Endothelial cell (in vitro differentiated cells): ENCODE results near the gene TMCO6. TPM values are rescaled to one million over a fixed set of nuclear protein-coding genes. Genes with fewer than 3 reads are reported as not detected.
A peak's percentile ranks its signal among the peaks of the same experiment; 100 is the strongest.
"Not testable (repeated sequence)": the region's sequence is repeated elsewhere in the genome, so short reads cannot be mapped to it uniquely, and the experiment has no call there.

Source experiments
- DNase-seq: peaks from one replicate; pipeline ENCODE4 v3.0.0; 2021; ENCODE audit warnings: low spot score
- H3K27ac Mint-ChIP-seq: one replicate; pipeline ENCODE4 v1.8.0; 2021; ENCODE audit warnings: mixed read lengths, inconsistent platforms; ENCODE audit not compliant: unreplicated experiment
- H3K27me3 Mint-ChIP-seq: one replicate; pipeline ENCODE4 v1.8.0; 2021; ENCODE audit warnings: mild to moderate bottlenecking, moderate library complexity, mixed read lengths, inconsistent platforms; ENCODE audit not compliant: unreplicated experiment
- H3K36me3 Mint-ChIP-seq: one replicate; pipeline ENCODE4 v1.8.0; 2021; ENCODE audit warnings: mild to moderate bottlenecking, low read depth, mixed read lengths, inconsistent platforms; ENCODE audit not compliant: unreplicated experiment
- H3K4me1 Mint-ChIP-seq: one replicate; pipeline ENCODE4 v1.8.0; 2021; ENCODE audit warnings: mild to moderate bottlenecking, mixed read lengths, inconsistent platforms; ENCODE audit not compliant: unreplicated experiment
- H3K4me3 Mint-ChIP-seq: one replicate; pipeline ENCODE4 v1.8.0; 2021; ENCODE audit warnings: mild to moderate bottlenecking, mixed read lengths, inconsistent platforms; ENCODE audit not compliant: unreplicated experiment
- H3K9me3 Mint-ChIP-seq: one replicate; pipeline ENCODE4 v1.8.0; 2021; ENCODE audit warnings: mixed read lengths, inconsistent platforms; ENCODE audit not compliant: unreplicated experiment
- CTCF ChIP-seq: fragments of 200-600 bp; sonication (generic); IDR thresholded peaks from one replicate; pipeline ENCODE4 v1.5.0; 2021; ENCODE audit warnings: antibody characterized with exemption; ENCODE audit not compliant: unreplicated experiment
- total RNA-seq: library from RNA; stranded (reverse); fragmentation: NEBNext Ultra II Directional; extraction: Animal tissue kit (Norgen Biotek cat#: 25700); gene quantifications from one replicate; pipeline ENCODE4 v1.2.1, GENCODE V29; 2021; ENCODE audit not compliant: unreplicated experiment

Gene TMCO6
- total RNA-seq, 1 donor from 2014 or later = 22.7 TPM

GRCh38 chr5:140664359-140665119 is 25.3 kb downstream of the TMCO6 start, which contains the start of gene WDR55:
WDR55 (plus strand) TSS chr5:140664904; CDS start chr5:140664913, 9 bp downstream.
- H3K27me3 Mint-ChIP-seq = peaks cover 9% of the 10 kb centered on the region
- DNase-seq = peak; percentile 89
- H3K27ac Mint-ChIP-seq = peak within 1 kb of the TSS; percentile 95
- peaks cover 14% of the 10 kb centered on the region for H3K4me1 Mint-ChIP-seq
- peak within 1 kb of the TSS; percentile 97 for H3K4me3 Mint-ChIP-seq
- H3K36me3 Mint-ChIP-seq = peaks cover 50% of the 10 kb centered on the region
- no peak for TF ChIP-seq CTCF
- H3K9me3 Mint-ChIP-seq = no peaks in the 10 kb centered on the region

GRCh38 chr5:140671035-140671434 is 31.8 kb downstream of the TMCO6 start:
- H3K36me3 Mint-ChIP-seq = peaks cover 46% of the 10 kb centered on the region
- peaks cover 13% of the 10 kb centered on the region for H3K27me3 Mint-ChIP-seq
- DNase-seq, H3K27ac Mint-ChIP-seq, H3K4me3 Mint-ChIP-seq, H3K9me3 Mint-ChIP-seq: not testable (repeated sequence)
- H3K4me1 Mint-ChIP-seq = peaks cover 16% of the 10 kb centered on the region

- DNase-seq = no peak
- no peaks in the 10 kb centered on the region for H3K9me3 Mint-ChIP-seq
- TF ChIP-seq CTCF = no peak
- H3K4me3 Mint-ChIP-seq = peak overlapping the region; percentile 38
- H3K36me3 Mint-ChIP-seq = peaks cover 48% of the 10 kb centered on the region
- peaks cover 12% of the 10 kb centered on the region for H3K4me1 Mint-ChIP-seq
- H3K27ac Mint-ChIP-seq = no peak overlapping the region
- H3K27me3 Mint-ChIP-seq = peaks cover 18% of the 10 kb centered on the region
These were observed 32.3 kb downstream of the TMCO6 start for GRCh38 chr5:140671472-140672125.

- H3K36me3 Mint-ChIP-seq = peaks cover 47% of the 10 kb centered on the region
- H3K9me3 Mint-ChIP-seq = no peaks in the 10 kb centered on the region
- H3K27me3 Mint-ChIP-seq = peaks cover 16% of the 10 kb centered on the region
- H3K4me3 Mint-ChIP-seq = no peak overlapping the region
- DNase-seq = peak; percentile 40
- peaks cover 7% of the 10 kb centered on the region for H3K4me1 Mint-ChIP-seq
- no peak for TF ChIP-seq CTCF
- no peak overlapping the region for H3K27ac Mint-ChIP-seq
These were observed 33.4 kb downstream of the TMCO6 start for GRCh38 chr5:140672455-140673186.

GRCh38 chr5:140673187-140673976 is 34.1 kb downstream of the TMCO6 start, which contains the start of gene DND1:
DND1 (minus strand) TSS chr5:140673576; CDS start chr5:140673542, 34 bp downstream.
- Mint-ChIP-seq H3K4me1 (peaks cover 5% of the 10 kb centered on the region), H3K27ac (no peak within 1 kb of the TSS), H3K27me3 (peaks cover 16% of the 10 kb centered on the region), H3K36me3 (peaks cover 45% of the 10 kb centered on the region), H3K9me3 (no peaks in the 10 kb centered on the region), H3K4me3 (no peak within 1 kb of the TSS)
- no peak for TF ChIP-seq CTCF
- DNase-seq = no peak
